GM19455 (cell line): Measurements from ENCODE around the gene DUT.

Experiments used
- ATAC-seq: cut with Tn5 transposase; IDR thresholded peaks from one replicate; pipeline ENCODE4 v1.9.1; 2021; ENCODE audit not compliant: unreplicated experiment

Gene DUT

GRCh38 chr15:48330855-48331795, at the start of gene DUT:
DUT (plus strand) TSS chr15:48331429; CDS start chr15:48331516, 87 bp downstream.
- peak; percentile 89 for ATAC-seq

GRCh38 chr15:48281674-48282073, 49.6 kb upstream of the DUT start:
- no peak for ATAC-seq

- ATAC-seq, result no peak
These were observed 49.0 kb upstream of the DUT start for GRCh38 chr15:48282216-48282615.

GRCh38 chr15:48283396-48284145, 47.7 kb upstream of the DUT start:
- no peak for ATAC-seq

GRCh38 chr15:48285329-48286214, 45.7 kb upstream of the DUT start:
- peak; percentile 70 for ATAC-seq

- ATAC-seq, result no peak
These were observed 41.6 kb upstream of the DUT start for GRCh38 chr15:48289628-48290027.

GRCh38 chr15:48292458-48292857, 38.8 kb upstream of the DUT start:
- ATAC-seq, result no peak

- no peak for ATAC-seq
These were observed 33.6 kb upstream of the DUT start for GRCh38 chr15:48297668-48298067.

GRCh38 chr15:48298914-48299313, 32.3 kb upstream of the DUT start:
- ATAC-seq, result no peak

GRCh38 chr15:48300038-48300437, 31.2 kb upstream of the DUT start:
- no peak for ATAC-seq

- no peak for ATAC-seq
These were observed 26.8 kb upstream of the DUT start for GRCh38 chr15:48304398-48304797.

- no peak for ATAC-seq
These were observed 24.6 kb upstream of the DUT start for GRCh38 chr15:48306639-48307038.

GRCh38 chr15:48307586-48307985, 23.6 kb upstream of the DUT start:
- ATAC-seq, result no peak

GRCh38 chr15:48309740-48310139, 21.5 kb upstream of the DUT start:
- ATAC-seq, result no peak

GRCh38 chr15:48313216-48313615, 18.0 kb upstream of the DUT start:
- ATAC-seq, result no peak

- no peak for ATAC-seq
These were observed 16.2 kb upstream of the DUT start for GRCh38 chr15:48315041-48315440.

GRCh38 chr15:48317221-48317620, 14.0 kb upstream of the DUT start:
- no peak for ATAC-seq

GRCh38 chr15:48318131-48318530, 13.1 kb upstream of the DUT start:
- no peak for ATAC-seq

- ATAC-seq, result no peak
These were observed 7.9 kb upstream of the DUT start for GRCh38 chr15:48323294-48323693.

GRCh38 chr15:48324949-48325348, 6.3 kb upstream of the DUT start:
- no peak for ATAC-seq

- no peak for ATAC-seq
These were observed 5.8 kb upstream of the DUT start for GRCh38 chr15:48325400-48325799.
